NT2/D1 (cell line): ENCODE data around the gene SND1.

ENCODE experiments used
- YY1 ChIP-seq: IDR thresholded peaks from 2 replicates; pipeline ENCODE4 v1.6.1; 2011; ENCODE audit not compliant: insufficient read length, insufficient read depth
- ZNF274 ChIP-seq: IDR thresholded peaks from 2 replicates; pipeline ENCODE4 v1.6.1; 2011; ENCODE audit warnings: mild to moderate bottlenecking, low read depth, low read length

DNA sequence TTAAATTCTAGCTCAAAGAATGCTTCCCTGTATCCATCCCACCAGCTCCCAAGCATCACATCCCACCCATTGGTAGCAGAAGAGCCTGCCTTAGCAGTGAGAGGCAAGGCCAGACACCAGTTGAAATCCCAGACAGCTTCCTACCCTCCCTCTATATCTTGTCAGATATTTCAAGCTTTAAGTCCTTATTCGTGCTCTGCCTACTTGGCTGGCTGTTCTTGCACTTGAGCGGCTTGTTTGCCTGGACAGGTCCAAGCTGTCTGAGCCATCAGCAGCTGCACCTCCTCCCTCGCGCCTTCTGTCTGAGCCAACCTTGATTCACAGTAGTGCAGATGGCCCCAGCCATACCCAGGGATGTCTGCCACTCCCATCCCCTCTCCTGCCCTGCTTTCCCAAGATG, 362.8 kb downstream of the SND1 start:
- TF ChIP-seq YY1: no peak
- no peak for TF ChIP-seq ZNF274
